ENCODE measurements around the gene PHLPP1. TPM values are rescaled to one million over a fixed set of nuclear protein-coding genes. Genes with fewer than 3 reads are reported as not detected.

The PHLPP1 gene
- total RNA-seq, 2 experiments from 2014 or later = 9.0 to 12.4 TPM

- DNase-seq (ENCODE audit: low spot score) = no peak
- peaks cover 4% of the 10 kb centered on the region; the same call in 1 of the 2 replicates for H4K20me1 ChIP-seq (ENCODE audit: insufficient read depth, low read length)
- H3K9me3 ChIP-seq (ENCODE audit: low read length) = no peaks in the 10 kb centered on the region
- H2AFZ ChIP-seq (ENCODE audit: low read length) = no peak overlapping the region
- H3K27ac ChIP-seq (ENCODE audit: low read depth, low read length, poor library complexity, severe bottlenecking) = no peak overlapping the region
- no peak overlapping the region for H3K4me3 ChIP-seq (ENCODE audit: low read depth, low read length, poor library complexity, severe bottlenecking)
- H3K9me2 ChIP-seq (ENCODE audit: insufficient read depth, low read length) = no peaks in the 10 kb centered on the region
- H3K79me2 ChIP-seq (ENCODE audit: insufficient read depth, low read depth, low read length) = no peaks in the 10 kb centered on the region
- H3K36me3 ChIP-seq (ENCODE audit: insufficient read depth, low read length) = no peaks in the 10 kb centered on the region
- ChIA-PET CTCF (ENCODE audit: unreplicated experiment) (no interaction called here), POLR2A (interaction anchor here (1.1 to 1.2 kb wide), 2 partner anchors 18 to 25 kb away, joined by 3 read pairs; no protein-coding TSS in a partner anchor)
- intact Hi-C loops (cut with micrococcal nuclease; ENCODE audit: unreplicated experiment) = no loop called here
- BruUV-seq (replicated peaks) = no TSS peak
- no peak overlapping the region for H3K4me2 ChIP-seq (ENCODE audit: low read length)
- TF ChIP-seq EZH2phosphoT487 (IDR thresholded peaks at IDR 0.05; ENCODE audit: borderline replicate concordance, low read depth, low read length) = no peak
- TF ChIP-seq CTCF (conservative IDR thresholded peaks at IDR 0.05; ENCODE audit: low read length) = no peak
- H3K4me1 ChIP-seq (ENCODE audit: insufficient read depth, low read length, poor library complexity, severe bottlenecking) = no peaks in the 10 kb centered on the region
Observed at GRCh38 chr18:62757399-62758010, 42.2 kb downstream of the PHLPP1 start.

- H3K27ac ChIP-seq (ENCODE audit: low read depth, low read length, poor library complexity, severe bottlenecking) = no peak overlapping the region
- no peaks in the 10 kb centered on the region for H3K36me3 ChIP-seq (ENCODE audit: insufficient read depth, low read length)
- intact Hi-C loops (cut with micrococcal nuclease; ENCODE audit: unreplicated experiment) = no loop called here
- H3K4me1 ChIP-seq (ENCODE audit: insufficient read depth, low read length, poor library complexity, severe bottlenecking) = no peaks in the 10 kb centered on the region
- no peak overlapping the region for H3K4me2 ChIP-seq (ENCODE audit: low read length)
- TF ChIP-seq CTCF (conservative IDR thresholded peaks at IDR 0.05; ENCODE audit: low read length) (no peak), EZH2phosphoT487 (IDR thresholded peaks at IDR 0.05; ENCODE audit: borderline replicate concordance, low read depth, low read length) (no peak)
- H3K4me3 ChIP-seq (ENCODE audit: low read depth, low read length, poor library complexity, severe bottlenecking) = no peak overlapping the region
- BruUV-seq (replicated peaks) = no TSS peak
- no peaks in the 10 kb centered on the region for H3K79me2 ChIP-seq (ENCODE audit: insufficient read depth, low read depth, low read length)
- H4K20me1 ChIP-seq (ENCODE audit: insufficient read depth, low read length) = peaks cover 2% of the 10 kb centered on the region; the same call in 1 of the 2 replicates
- ChIA-PET POLR2A (interaction anchor here (1.1 to 1.2 kb wide), 2 partner anchors 17 to 26 kb away, joined by 3 read pairs; no protein-coding TSS in a partner anchor), CTCF (ENCODE audit: unreplicated experiment) (no interaction called here)
- no peaks in the 10 kb centered on the region for H3K9me2 ChIP-seq (ENCODE audit: insufficient read depth, low read length)
- H3K9me3 ChIP-seq (ENCODE audit: low read length) = no peaks in the 10 kb centered on the region
- no peak overlapping the region for H2AFZ ChIP-seq (ENCODE audit: low read length)
- DNase-seq (ENCODE audit: low spot score) = no peak
Observed at GRCh38 chr18:62758591-62758990, 43.2 kb downstream of the PHLPP1 start.

GRCh38 chr18:62759704-62760402 lies 44.5 kb downstream of the PHLPP1 start:
- Histone ChIP-seq H2AFZ (ENCODE audit: low read length) (no peak overlapping the region), H3K36me3 (ENCODE audit: insufficient read depth, low read length) (no peaks in the 10 kb centered on the region), H3K27ac (ENCODE audit: low read depth, low read length, poor library complexity, severe bottlenecking) (no peak overlapping the region), H3K79me2 (ENCODE audit: insufficient read depth, low read depth, low read length) (no peaks in the 10 kb centered on the region), H3K9me3 (ENCODE audit: low read length) (no peaks in the 10 kb centered on the region), H3K4me1 (ENCODE audit: insufficient read depth, low read length, poor library complexity, severe bottlenecking) (no peaks in the 10 kb centered on the region), H4K20me1 (ENCODE audit: insufficient read depth, low read length) (no peaks in the 10 kb centered on the region), H3K4me2 (ENCODE audit: low read length) (no peak overlapping the region), H3K9me2 (ENCODE audit: insufficient read depth, low read length) (no peaks in the 10 kb centered on the region), H3K4me3 (ENCODE audit: low read depth, low read length, poor library complexity, severe bottlenecking) (no peak overlapping the region)
- intact Hi-C loops (cut with micrococcal nuclease; ENCODE audit: unreplicated experiment) = no loop called here
- TF ChIP-seq EZH2phosphoT487 (IDR thresholded peaks at IDR 0.05; ENCODE audit: borderline replicate concordance, low read depth, low read length) (no peak), CTCF (conservative IDR thresholded peaks at IDR 0.05; ENCODE audit: low read length) (no peak)
- POLR2A ChIA-PET = interaction anchor here (0.6 kb wide), 1 partner anchor 1420 kb away, joined by 3 read pairs; no protein-coding TSS in a partner anchor
- BruUV-seq (replicated peaks) = no TSS peak
- DNase-seq (ENCODE audit: low spot score) = no peak
- CTCF ChIA-PET (ENCODE audit: unreplicated experiment) = no interaction called here

All from OCI-LY7 (cell line).